Measurements from ENCODE around the gene CERS1.

- TF ChIP-seq EZH2 (IDR thresholded peaks at IDR 0.05) (no peak), POLR2AphosphoS5 (IDR thresholded peaks at IDR 0.05; ENCODE audit: borderline replicate concordance, low read depth, low read length) (no peak)
Observed at GRCh38 chr19:18830488-18830887, 65.5 kb downstream of the CERS1 start.

Data from SK-N-MC (cell line).